VCaP (cell line): Measurements from ENCODE around the gene AKR1C4.

Experiments
- H3K27ac ChIP-seq: fragments of 450-650 bp; 2 replicates; pipeline ENCODE4 v1.5.1; 2017
- TF ChIP-seq, protein P1 (sequence below): fragments of 450-650 bp; conservative IDR thresholded peaks from 2 replicates; pipeline ENCODE4 v1.5.1; 2017; ENCODE audit warnings: mild to moderate bottlenecking, moderate library complexity

Gene AKR1C4

DNA sequence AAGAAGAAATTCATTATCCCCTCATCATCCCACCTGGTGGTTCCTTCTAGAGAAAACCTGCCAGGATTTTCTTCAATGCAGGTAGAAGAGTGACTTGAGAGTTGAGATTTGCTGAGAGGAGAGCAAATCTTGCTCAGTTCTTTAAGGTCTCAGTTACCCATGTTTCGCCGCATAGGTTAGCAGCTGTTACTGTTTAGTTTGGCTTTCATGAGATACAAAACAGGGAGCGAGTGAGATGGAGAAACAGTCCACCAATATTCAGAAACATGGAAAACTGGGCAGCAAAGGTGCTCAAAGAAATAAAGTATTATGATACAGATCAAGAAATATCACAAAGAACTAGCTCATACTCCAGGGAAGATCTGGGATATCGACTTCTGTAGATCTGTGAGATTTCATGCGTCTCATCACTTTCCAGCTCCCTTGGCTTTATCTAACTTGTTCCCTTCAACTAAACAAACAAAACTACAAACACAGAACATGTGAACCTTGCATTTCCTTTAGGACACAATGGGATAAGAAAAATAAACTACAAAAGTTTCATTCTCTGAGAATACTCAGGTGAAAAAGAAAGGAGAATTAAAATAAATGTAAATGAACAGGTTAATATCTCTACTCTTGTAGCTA is 63.4 kb downstream of the AKR1C4 start:
- H3K27ac ChIP-seq: no peak overlapping the region; the same call in 1 of the 2 replicates
- TF ChIP-seq, protein P1, sequence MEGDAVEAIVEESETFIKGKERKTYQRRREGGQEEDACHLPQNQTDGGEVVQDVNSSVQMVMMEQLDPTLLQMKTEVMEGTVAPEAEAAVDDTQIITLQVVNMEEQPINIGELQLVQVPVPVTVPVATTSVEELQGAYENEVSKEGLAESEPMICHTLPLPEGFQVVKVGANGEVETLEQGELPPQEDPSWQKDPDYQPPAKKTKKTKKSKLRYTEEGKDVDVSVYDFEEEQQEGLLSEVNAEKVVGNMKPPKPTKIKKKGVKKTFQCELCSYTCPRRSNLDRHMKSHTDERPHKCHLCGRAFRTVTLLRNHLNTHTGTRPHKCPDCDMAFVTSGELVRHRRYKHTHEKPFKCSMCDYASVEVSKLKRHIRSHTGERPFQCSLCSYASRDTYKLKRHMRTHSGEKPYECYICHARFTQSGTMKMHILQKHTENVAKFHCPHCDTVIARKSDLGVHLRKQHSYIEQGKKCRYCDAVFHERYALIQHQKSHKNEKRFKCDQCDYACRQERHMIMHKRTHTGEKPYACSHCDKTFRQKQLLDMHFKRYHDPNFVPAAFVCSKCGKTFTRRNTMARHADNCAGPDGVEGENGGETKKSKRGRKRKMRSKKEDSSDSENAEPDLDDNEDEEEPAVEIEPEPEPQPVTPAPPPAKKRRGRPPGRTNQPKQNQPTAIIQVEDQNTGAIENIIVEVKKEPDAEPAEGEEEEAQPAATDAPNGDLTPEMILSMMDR: no peak

DNA sequence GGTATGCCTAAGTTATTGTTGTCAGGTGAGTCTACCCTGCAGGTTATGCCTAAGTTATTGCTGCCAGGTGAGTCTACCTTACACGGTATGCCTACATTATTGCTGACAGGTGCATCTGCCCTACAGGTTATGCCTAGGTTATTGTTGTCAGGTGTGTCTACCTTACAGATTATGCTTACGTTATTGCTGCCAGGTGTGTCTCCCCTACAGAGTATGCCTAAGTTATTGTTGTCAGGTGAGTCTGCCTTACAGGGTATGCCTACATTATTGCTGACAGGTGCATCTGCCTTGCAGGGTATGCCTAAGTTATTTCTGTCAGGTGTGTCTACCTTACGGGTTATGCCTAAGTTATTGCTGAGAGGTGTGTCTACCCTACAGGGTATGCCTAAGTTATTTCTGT is 64.2 kb downstream of the AKR1C4 start:
- H3K27ac ChIP-seq: no peak overlapping the region; the same call in 1 of the 2 replicates
- TF ChIP-seq, protein P1: no peak

DNA sequence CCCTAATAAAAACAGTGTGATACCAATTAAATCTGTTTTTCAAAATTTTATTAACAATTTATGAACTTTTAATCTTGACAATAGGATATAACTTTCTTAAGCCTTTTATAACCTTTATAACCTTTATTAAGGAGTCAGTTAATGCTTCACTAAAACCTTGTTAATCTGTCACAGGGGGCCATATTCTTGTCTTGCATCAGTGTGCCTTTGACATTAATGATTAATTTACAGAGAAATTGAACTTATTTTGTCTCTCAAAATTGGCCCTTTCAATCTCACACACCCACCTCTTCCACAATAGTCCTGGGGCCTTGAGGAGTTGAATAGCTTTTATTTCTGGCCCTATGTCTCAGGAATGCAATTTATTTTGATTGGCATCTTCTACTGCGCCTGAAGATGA is 68.5 kb downstream of the AKR1C4 start:
- H3K27ac ChIP-seq: no peak overlapping the region
- TF ChIP-seq, protein P1: no peak

DNA sequence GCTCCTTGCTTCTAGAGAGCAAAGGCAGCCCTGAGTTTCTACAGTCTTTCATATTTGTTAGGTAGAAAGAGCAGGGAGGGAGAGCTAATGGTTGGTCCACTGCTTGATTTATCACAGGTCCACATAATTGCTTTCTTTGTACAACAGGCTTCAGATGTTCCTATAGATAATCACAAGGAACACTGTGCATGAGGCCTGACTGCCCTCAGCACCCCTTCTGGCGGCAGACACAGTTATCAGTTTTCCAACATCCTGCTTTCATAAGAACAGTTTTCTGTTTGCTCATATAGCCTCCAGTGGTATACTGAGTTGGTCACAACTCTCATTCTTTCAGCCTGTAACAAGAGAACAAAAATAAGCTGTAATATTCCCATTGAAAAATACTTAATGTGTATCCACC is 69.7 kb downstream of the AKR1C4 start:
- TF ChIP-seq, protein P1: no peak
- no peak overlapping the region for H3K27ac ChIP-seq

DNA sequence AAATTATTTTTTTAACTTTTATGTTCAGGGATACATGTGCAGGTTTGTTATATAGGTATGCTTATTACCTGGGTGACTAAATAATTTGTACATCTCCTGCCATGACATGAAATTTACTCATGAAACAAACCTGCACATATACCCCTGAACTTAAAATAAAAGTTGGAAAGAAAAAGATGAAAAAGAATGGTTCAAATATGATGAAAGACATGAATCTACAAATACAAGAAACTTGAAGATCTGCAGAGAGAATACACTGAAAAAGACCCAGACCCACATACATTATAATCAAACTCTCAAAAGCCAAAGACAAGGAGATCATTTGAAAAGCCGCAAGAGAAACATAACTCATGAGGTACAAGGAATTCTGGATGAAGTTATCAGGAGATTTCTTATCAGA is 70.2 kb downstream of the AKR1C4 start:
- H3K27ac ChIP-seq: no peak overlapping the region
- TF ChIP-seq, protein P1: no peak

DNA sequence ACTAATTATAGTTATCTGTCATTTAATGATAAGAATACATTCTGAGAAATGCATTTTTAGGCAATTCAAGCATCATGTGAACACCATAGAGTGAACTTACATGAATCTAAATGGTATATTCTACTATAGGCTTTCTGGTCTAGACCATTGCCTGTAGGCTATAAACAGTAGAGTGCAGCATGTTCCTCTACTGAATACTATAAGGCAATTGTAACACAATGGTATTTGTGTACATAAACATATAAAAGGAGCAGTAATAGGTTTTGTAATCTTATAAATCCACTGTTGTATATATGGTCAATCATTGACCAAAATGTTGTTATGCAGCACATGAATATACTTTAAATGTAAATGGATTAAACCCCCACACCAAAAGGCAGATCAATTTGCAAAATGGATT is 71.6 kb downstream of the AKR1C4 start:
- H3K27ac ChIP-seq: no peak overlapping the region
- TF ChIP-seq, protein P1: no peak
